Measurements from ENCODE around the gene MUS81. TPM values are rescaled to one million over a fixed set of nuclear protein-coding genes. Genes with fewer than 3 reads are reported as not detected.

The MUS81 gene
- total and polyA plus RNA-seq, 2 of the 13 experiments (the other 11 are each of a cell fraction or from before 2014, with no cell fraction given): 25.6 to 30.2 TPM

DNA sequence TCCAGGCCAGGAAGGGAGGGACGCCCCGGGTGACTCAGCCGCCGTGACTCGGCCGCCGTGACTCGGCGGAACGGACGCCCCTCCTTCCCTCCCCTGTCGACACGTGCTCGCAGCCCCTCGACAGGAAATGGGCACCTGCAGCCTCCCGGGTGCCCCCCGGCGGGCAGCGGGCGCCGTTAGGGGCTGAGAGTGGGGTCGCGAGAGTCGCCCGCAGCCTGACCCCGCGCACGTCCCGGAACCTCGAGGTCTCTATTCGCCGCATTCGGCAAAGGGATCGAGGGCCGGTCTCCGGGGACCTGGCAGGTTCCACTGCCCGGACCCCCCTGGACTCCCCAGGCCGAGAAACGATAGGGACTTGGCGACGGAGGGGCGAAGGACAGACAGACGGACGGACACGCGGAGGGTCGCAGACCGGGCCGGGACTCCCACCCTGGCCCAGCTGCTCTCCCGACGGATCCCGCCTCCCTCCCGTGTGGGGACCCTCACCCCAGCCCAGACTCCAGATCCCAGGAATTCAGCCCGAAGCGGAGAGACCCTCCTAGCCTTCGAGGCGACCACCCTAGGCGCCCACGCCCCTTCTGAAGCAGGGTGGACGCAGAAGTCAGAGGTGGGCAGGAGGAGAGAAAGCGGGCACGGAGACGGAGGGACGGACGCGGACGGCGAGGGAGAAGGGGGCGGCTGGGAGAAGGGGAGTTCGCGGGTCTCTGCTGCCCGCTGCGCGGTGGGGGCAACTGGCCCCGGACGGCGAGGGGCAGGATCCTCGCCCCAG is 39.3 kb downstream of the MUS81 start (continued):
- TF ChIP-seq, protein P1, sequence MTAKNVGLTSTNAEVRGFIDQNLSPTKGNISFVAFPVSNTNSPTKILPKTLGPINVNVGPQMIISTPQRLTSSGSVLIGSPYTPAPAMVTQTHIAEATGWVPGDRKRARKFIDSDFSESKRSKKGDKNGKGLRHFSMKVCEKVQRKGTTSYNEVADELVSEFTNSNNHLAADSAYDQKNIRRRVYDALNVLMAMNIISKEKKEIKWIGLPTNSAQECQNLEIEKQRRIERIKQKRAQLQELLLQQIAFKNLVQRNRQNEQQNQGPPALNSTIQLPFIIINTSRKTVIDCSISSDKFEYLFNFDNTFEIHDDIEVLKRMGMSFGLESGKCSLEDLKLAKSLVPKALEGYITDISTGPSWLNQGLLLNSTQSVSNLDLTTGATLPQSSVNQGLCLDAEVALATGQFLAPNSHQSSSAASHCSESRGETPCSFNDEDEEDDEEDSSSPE (CRISPR knock-in tag; IDR thresholded peaks at IDR 0.05): peak; percentile 74
- TF ChIP-seq ZNF33A (CRISPR knock-in tag; IDR thresholded peaks at IDR 0.05; ENCODE audit: borderline replicate concordance): peak; percentile 69; the same call in 1 of the 2 replicates
- no peak for TF ChIP-seq CCAR2 (optimal IDR thresholded peaks at IDR 0.05; ENCODE audit: low read depth, low read length)
- TF ChIP-seq RNF2 (conservative IDR thresholded peaks at IDR 0.05; ENCODE audit: low read depth): peak; percentile 92
- TF ChIP-seq PRPF4 (IDR thresholded peaks at IDR 0.05; ENCODE audit: low read depth, low read length, poor library complexity, severe bottlenecking): no peak
- TF ChIP-seq, protein P2, sequence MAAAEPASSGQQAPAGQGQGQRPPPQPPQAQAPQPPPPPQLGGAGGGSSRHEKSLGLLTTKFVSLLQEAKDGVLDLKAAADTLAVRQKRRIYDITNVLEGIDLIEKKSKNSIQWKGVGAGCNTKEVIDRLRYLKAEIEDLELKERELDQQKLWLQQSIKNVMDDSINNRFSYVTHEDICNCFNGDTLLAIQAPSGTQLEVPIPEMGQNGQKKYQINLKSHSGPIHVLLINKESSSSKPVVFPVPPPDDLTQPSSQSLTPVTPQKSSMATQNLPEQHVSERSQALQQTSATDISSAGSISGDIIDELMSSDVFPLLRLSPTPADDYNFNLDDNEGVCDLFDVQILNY (CRISPR knock-in tag; conservative IDR thresholded peaks at IDR 0.05): no peak
- no peak for TF ChIP-seq NKX3-1 (CRISPR knock-in tag; IDR thresholded peaks at IDR 0.05)
- no peak; the same call in 1 of the 2 replicates for TF ChIP-seq ZNF253 (CRISPR knock-in tag; IDR thresholded peaks at IDR 0.05; ENCODE audit: borderline replicate concordance)
- no peak for TF ChIP-seq TCF7L2 (IDR thresholded peaks at IDR 0.05; ENCODE audit: low read depth, low read length)
- TF ChIP-seq NCOA1 (CRISPR knock-in tag; IDR thresholded peaks at IDR 0.05): no peak
- TF ChIP-seq ZNF569 (CRISPR knock-in tag; IDR thresholded peaks at IDR 0.05; ENCODE audit: borderline replicate concordance): no peak
- no peak for TF ChIP-seq ZNF644 (CRISPR knock-in tag; IDR thresholded peaks at IDR 0.05; ENCODE audit: low read depth)
- TF ChIP-seq, protein P3, sequence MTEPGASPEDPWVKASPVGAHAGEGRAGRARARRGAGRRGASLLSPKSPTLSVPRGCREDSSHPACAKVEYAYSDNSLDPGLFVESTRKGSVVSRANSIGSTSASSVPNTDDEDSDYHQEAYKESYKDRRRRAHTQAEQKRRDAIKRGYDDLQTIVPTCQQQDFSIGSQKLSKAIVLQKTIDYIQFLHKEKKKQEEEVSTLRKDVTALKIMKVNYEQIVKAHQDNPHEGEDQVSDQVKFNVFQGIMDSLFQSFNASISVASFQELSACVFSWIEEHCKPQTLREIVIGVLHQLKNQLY (CRISPR knock-in tag; IDR thresholded peaks at IDR 0.05): no peak
- TF ChIP-seq, protein P4, sequence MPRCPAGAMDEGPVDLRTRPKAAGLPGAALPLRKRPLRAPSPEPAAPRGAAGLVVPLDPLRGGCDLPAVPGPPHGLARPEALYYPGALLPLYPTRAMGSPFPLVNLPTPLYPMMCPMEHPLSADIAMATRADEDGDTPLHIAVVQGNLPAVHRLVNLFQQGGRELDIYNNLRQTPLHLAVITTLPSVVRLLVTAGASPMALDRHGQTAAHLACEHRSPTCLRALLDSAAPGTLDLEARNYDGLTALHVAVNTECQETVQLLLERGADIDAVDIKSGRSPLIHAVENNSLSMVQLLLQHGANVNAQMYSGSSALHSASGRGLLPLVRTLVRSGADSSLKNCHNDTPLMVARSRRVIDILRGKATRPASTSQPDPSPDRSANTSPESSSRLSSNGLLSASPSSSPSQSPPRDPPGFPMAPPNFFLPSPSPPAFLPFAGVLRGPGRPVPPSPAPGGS (CRISPR knock-in tag; IDR thresholded peaks at IDR 0.05): peak; percentile 86; the same call in 1 of the 2 replicates
- TF ChIP-seq NR2C2 (CRISPR knock-in tag; IDR thresholded peaks at IDR 0.05; ENCODE audit: borderline replicate concordance): no peak
- TF ChIP-seq, protein P5, sequence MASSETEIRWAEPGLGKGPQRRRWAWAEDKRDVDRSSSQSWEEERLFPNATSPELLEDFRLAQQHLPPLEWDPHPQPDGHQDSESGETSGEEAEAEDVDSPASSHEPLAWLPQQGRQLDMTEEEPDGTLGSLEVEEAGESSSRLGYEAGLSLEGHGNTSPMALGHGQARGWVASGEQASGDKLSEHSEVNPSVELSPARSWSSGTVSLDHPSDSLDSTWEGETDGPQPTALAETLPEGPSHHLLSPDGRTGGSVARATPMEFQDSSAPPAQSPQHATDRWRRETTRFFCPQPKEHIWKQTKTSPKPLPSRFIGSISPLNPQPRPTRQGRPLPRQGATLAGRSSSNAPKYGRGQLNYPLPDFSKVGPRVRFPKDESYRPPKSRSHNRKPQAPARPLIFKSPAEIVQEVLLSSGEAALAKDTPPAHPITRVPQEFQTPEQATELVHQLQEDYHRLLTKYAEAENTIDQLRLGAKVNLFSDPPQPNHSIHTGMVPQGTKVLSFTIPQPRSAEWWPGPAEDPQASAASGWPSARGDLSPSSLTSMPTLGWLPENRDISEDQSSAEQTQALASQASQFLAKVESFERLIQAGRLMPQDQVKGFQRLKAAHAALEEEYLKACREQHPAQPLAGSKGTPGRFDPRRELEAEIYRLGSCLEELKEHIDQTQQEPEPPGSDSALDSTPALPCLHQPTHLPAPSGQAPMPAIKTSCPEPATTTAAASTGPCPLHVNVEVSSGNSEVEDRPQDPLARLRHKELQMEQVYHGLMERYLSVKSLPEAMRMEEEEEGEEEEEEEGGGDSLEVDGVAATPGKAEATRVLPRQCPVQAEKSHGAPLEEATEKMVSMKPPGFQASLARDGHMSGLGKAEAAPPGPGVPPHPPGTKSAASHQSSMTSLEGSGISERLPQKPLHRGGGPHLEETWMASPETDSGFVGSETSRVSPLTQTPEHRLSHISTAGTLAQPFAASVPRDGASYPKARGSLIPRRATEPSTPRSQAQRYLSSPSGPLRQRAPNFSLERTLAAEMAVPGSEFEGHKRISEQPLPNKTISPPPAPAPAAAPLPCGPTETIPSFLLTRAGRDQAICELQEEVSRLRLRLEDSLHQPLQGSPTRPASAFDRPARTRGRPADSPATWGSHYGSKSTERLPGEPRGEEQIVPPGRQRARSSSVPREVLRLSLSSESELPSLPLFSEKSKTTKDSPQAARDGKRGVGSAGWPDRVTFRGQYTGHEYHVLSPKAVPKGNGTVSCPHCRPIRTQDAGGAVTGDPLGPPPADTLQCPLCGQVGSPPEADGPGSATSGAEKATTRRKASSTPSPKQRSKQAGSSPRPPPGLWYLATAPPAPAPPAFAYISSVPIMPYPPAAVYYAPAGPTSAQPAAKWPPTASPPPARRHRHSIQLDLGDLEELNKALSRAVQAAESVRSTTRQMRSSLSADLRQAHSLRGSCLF (CRISPR knock-in tag; IDR thresholded peaks at IDR 0.05; ENCODE audit: borderline replicate concordance): no peak

Data from HepG2 (cell line).